C4-2B (cell line): ENCODE results near the gene SH3RF3.

Experiments
- ZFX ChIP-seq: fragments of 450-650 bp; IDR thresholded peaks from 2 replicates; pipeline ENCODE4 v1.6.1; 2017
- TF ChIP-seq, protein P1 (sequence below): fragments of 450-650 bp; conservative IDR thresholded peaks from 2 replicates; pipeline ENCODE4 v1.5.1; 2017; ENCODE audit warnings: mild to moderate bottlenecking

GRCh38 chr2:109285244-109285651 is 156.2 kb downstream of the SH3RF3 start:
- TF ChIP-seq, protein P1, sequence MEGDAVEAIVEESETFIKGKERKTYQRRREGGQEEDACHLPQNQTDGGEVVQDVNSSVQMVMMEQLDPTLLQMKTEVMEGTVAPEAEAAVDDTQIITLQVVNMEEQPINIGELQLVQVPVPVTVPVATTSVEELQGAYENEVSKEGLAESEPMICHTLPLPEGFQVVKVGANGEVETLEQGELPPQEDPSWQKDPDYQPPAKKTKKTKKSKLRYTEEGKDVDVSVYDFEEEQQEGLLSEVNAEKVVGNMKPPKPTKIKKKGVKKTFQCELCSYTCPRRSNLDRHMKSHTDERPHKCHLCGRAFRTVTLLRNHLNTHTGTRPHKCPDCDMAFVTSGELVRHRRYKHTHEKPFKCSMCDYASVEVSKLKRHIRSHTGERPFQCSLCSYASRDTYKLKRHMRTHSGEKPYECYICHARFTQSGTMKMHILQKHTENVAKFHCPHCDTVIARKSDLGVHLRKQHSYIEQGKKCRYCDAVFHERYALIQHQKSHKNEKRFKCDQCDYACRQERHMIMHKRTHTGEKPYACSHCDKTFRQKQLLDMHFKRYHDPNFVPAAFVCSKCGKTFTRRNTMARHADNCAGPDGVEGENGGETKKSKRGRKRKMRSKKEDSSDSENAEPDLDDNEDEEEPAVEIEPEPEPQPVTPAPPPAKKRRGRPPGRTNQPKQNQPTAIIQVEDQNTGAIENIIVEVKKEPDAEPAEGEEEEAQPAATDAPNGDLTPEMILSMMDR = no peak
- no peak for TF ChIP-seq ZFX
